Adrenal gland (tissue), 12 donors: ENCODE data around the gene NRDC. TPM values are rescaled to one million over a fixed set of nuclear protein-coding genes. Genes with fewer than 3 reads are reported as not detected.

Experiments used
- DNase-seq, 7 donors: peaks; one replicate each; pipeline ENCODE4 v3.0.0-alpha.2; 2019 to 2020
- H3K27ac ChIP-seq, 5 donors: fragments of 200-600 bp; sonication (generic) in 4 of 5; 1 replicate in 3 of 5; 2 replicates in 2 of 5; pipeline versions ENCODE4 v1.5.1 to v1.8.0; 2016 to 2020; ENCODE audit warnings: mild to moderate bottlenecking in 1 of 5
- H3K27me3 ChIP-seq: fragments of 200-600 bp; 2 replicates; pipeline ENCODE4 v1.8.0; 2021
- H3K36me3 ChIP-seq, 2 donors: fragments of 200-600 bp; replicated peaks in 1 of 2; 1 replicate in 1 of 2; 2 replicates in 1 of 2; pipeline versions ENCODE4 v1.5.1 to v1.8.0; 2018 to 2022
- H3K4me1 ChIP-seq, 2 donors: fragments of 200-600 bp; replicated peaks in 1 of 2; 1 replicate in 1 of 2; 2 replicates in 1 of 2; pipeline versions ENCODE4 v1.5.1 to v1.8.0; 2018 to 2021
- H3K4me3 ChIP-seq, 4 donors: fragments of 200-600 bp; sonication (generic) in 3 of 4; one replicate each; pipeline ENCODE4 v1.5.1; 2016 to 2018
- H3K9me3 ChIP-seq, 3 donors: fragments of 200-600 bp; sonication (generic) in 1 of 3; replicated peaks in 1 of 3; 1 replicate in 2 of 3; 2 replicates in 1 of 3; pipeline versions ENCODE4 v1.5.1 to v1.8.0; 2016 to 2021
- POLR2A ChIP-seq, 2 donors: fragments of 450-650 bp; IDR thresholded peaks; one replicate each; pipeline ENCODE4 v1.6.1; 2017; ENCODE audit warnings: antibody characterized with exemption in 2 of 2, mild to moderate bottlenecking in 2 of 2, moderate library complexity in 1 of 2
- WGBS, 4 donors: extraction: QIAGEN DNeasy Blood & Tissue Kit in 2 of 4; methylation state at CpG; one replicate each; pipeline versions ENCODE4 v1.1.5 to v1.1.7; 2013 to 2017; 5-methylcytosine and 5-hydroxymethylcytosine counted together
- intact Hi-C, 2 donors: fragments of 100-400 bp; cut with DNase I; formaldehyde crosslinking; loops; one replicate each; pipeline versions ENCODE4 v1.14.1 to v1.15.0; 2022 to 2023
- polyA plus RNA-seq, 3 donors: library from polyadenylated mRNA; stranded (reverse); fragments of 200-250 nt in 2 of 3; fragments of 350-450 nt in 1 of 3; fragmentation: Illumina TruSeq in 1 of 3; extraction: RNeasy Lipid Tissue Mini Kit (QIAGEN cat#74804) in 1 of 3; gene quantifications; one replicate each; pipeline ENCODE4 v1.2.3, GENCODE V29; 2013 to 2014
- total RNA-seq, 9 donors: library from RNA; depleted of rRNA in 4 of 9; stranded (reverse); fragments of >200 nt in 4 of 9; fragments of 120-200 nt in 1 of 9; fragmentation: NEBNext Ultra II Directional in 1 of 9; extraction: Animal tissue kit (Norgen Biotek cat#: 25700) in 1 of 9; gene quantifications; one replicate each; pipeline versions ENCODE4 v1.1.0 to v1.2.4, GENCODE V29; 2013 to 2023
- TF ChIP-seq, protein P1 (sequence below), 6 experiments: fragments of 450-650 bp in 4 of 6; fragments of 200-600 bp in 2 of 6; sonication (generic) in 1 of 6; IDR thresholded peaks; 1 replicate in 5 of 6; 2 replicates in 1 of 6; pipeline versions ENCODE4 v1.5.1 to v1.8.0; 2016 to 2021; ENCODE audit warnings: antibody characterized with exemption in 6 of 6, mild to moderate bottlenecking in 2 of 6, moderate library complexity in 1 of 6
- donor health status: healthy with polysubstance abuse.
- donor health status: Bipolar disorder and iron deficiency.
- donor health status: DM: yes; HTN: yes; CAD: no.
- donor health status: DM: no; HTN: no; CAD: no.
- donor health status: DM: no; HTN: no; CAD: no.
- donor health status: DM: yes; HTN: yes; CAD: no.

Gene NRDC
- total and polyA plus RNA-seq, 12 donors: 49.5 to 373 (median 119) TPM

DNA sequence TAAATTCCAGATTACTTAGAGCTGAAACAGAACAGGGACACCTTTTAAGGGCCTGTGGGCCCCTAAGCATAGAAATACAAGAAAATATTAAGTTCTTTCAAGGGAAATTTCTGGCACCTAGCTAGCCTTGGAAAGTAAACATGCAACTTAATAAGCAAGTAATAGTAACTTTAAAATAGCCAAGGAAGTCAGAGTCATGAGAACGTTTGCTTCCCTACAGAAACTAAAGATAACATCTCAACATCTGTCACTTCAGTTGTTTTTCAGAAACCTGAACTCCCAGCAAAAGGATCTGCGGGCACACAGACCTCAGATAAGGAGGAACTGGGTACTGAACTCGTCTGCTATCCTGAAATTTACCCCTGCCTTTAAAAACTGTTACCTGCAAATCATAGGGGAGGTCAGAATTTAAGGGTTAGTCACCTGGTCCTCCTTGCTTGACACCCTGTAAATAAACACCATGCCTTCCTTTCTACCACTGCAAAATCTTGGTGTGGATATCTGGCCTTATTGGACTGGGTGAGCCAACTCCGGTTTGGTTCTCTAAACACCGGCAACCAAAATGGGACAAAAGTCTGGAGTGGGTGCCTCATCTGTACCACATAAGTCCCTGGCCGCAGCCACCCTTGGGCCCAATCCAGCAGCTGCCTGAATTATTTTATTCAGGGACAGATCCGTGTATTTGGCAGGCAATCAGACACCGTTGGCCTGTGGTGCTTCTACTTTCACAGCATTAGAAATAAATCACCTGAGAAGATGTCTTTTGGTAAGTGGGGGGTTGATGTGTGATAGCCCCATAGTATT, 27.9 kb downstream of the NRDC start:
- Histone ChIP-seq H3K27ac (no peak overlapping the region), H3K36me3 (peaks cover 0 to 7% of the 10 kb centered on the region in 2 donors), H3K9me3 (no peaks in the 10 kb centered on the region), H3K4me3 (no peak overlapping the region), H3K27me3 (no peaks in the 10 kb centered on the region), H3K4me1 (peaks cover 10 to 14% of the 10 kb centered on the region in 2 donors)
- TF ChIP-seq, protein P1, sequence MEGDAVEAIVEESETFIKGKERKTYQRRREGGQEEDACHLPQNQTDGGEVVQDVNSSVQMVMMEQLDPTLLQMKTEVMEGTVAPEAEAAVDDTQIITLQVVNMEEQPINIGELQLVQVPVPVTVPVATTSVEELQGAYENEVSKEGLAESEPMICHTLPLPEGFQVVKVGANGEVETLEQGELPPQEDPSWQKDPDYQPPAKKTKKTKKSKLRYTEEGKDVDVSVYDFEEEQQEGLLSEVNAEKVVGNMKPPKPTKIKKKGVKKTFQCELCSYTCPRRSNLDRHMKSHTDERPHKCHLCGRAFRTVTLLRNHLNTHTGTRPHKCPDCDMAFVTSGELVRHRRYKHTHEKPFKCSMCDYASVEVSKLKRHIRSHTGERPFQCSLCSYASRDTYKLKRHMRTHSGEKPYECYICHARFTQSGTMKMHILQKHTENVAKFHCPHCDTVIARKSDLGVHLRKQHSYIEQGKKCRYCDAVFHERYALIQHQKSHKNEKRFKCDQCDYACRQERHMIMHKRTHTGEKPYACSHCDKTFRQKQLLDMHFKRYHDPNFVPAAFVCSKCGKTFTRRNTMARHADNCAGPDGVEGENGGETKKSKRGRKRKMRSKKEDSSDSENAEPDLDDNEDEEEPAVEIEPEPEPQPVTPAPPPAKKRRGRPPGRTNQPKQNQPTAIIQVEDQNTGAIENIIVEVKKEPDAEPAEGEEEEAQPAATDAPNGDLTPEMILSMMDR (IDR thresholded peaks at IDR 0.05): no peak
- TF ChIP-seq POLR2A (IDR thresholded peaks at IDR 0.05): no peak
- 26 to 42% (median 35%) methylated on average over 8 of the region's 8 CpGs for WGBS, 4 donors
- intact Hi-C loops: loop anchor here in 1 of 2 donors (10.0 kb wide), 1 partner anchor 56 kb away; no protein-coding TSS in a partner anchor
- DNase-seq: peak; percentile 65 to 85 (median 81)

DNA sequence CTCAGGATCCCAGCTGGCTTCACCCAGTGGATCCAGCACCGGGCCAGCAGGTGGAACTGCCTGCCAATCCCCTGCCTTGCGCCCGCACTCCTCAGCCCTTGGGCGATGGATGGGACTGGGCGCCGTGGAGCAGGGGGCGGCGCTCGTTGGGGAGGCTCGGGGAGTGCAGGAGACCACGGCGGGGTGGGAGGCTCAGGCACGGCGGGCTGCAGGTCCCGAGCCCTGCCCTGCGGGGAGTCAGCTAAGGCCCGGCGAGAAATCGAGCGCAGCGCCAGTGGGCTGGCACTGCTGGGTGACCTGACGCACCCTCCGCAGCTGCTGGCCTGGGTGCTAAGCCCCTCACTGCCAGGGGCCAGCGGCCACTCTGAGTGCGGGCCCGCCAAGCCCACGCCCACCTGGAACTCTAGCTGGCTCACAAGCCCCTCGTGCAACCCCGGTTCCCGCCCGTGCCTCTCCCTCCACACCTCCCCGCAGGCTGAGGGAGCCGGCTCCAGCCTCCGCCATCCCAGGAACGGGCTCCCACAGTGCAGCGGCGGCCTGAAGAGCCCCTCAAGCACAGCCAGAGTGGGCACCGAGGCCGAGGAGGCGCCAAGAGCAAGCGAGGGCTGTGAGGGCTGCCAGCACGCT, 31.1 kb downstream of the NRDC start:
- Histone ChIP-seq H3K9me3 (no peaks in the 10 kb centered on the region), H3K27me3 (no peaks in the 10 kb centered on the region), H3K27ac (no peak overlapping the region), H3K36me3 (no peaks in the 10 kb centered on the region), H3K4me1 (peaks cover 14 to 20% of the 10 kb centered on the region in 2 donors), H3K4me3 (no peak overlapping the region)
- TF ChIP-seq, protein P1 (IDR thresholded peaks at IDR 0.05): no peak
- no peak for TF ChIP-seq POLR2A (IDR thresholded peaks at IDR 0.05)
- 96 to 100% (median 98%) methylated on average over 6 to 42 of the region's 42 CpGs for WGBS, 4 donors
- intact Hi-C loops: no loop called here
- no peak for DNase-seq

DNA sequence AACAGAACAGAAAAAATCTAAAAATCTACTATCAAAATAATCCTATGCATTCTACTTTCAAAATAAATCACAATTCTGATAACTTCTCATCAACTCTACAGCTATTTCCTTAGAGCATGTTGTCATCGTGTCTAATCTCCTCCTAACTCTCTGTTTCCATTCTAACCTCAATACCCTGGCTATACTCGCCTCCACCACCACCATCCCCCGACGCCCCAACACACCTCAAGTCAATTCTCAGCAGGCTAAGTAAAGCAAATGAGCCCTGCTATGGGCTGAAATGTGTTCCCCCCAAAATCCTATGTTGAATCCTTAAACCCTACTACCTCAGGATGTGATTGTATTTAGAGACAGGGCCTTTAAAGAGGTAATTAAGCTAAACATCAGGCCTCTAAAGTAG, 34.6 kb downstream of the NRDC start:
- intact Hi-C loops: no loop called here
- TF ChIP-seq, protein P1 (IDR thresholded peaks at IDR 0.05): no peak
- no peak for TF ChIP-seq POLR2A (IDR thresholded peaks at IDR 0.05)
- WGBS, 4 donors: 87 to 91% (median 89%) methylated on average over 4 of the region's 4 CpGs

DNA sequence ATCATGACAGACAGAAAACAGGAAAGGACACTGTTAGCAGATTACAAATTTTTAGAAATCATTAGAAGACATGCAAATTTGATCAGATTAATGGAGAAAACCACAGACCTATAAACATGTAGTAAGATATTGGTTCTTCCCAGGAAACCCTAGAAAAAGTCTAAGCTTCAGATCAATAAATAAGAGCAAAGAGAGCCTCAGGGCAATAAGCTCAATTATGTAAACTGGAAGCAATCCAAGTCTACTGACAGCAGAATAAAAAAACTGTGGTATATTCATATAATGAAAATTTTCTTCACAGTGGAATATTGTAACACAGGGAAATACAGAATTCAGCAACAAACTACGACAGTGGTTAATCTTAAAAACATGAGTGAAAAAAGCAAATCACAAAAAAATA, 36.3 kb downstream of the NRDC start:
- intact Hi-C loops: no loop called here
- Histone ChIP-seq H3K4me3 (no peak overlapping the region), H3K27ac (no peak overlapping the region), H3K27me3 (no peaks in the 10 kb centered on the region), H3K36me3 (no peaks in the 10 kb centered on the region), H3K4me1 (peaks cover 6 to 7% of the 10 kb centered on the region in 2 donors), H3K9me3 (no peaks in the 10 kb centered on the region)
- WGBS, 4 donors: 94 to 97% (median 95%) methylated on average over 1 of the region's 1 CpG
- TF ChIP-seq, protein P1 (IDR thresholded peaks at IDR 0.05): no peak
- TF ChIP-seq POLR2A (IDR thresholded peaks at IDR 0.05): no peak
- DNase-seq: no peak

More for the DNA sequence above, 34.6 kb downstream of the NRDC start:
- no peaks in the 10 kb centered on the region for H3K36me3 ChIP-seq
- H3K27ac ChIP-seq: no peak overlapping the region
- no peaks in the 10 kb centered on the region for H3K27me3 ChIP-seq
- H3K9me3 ChIP-seq: no peaks in the 10 kb centered on the region
- no peak overlapping the region for H3K4me3 ChIP-seq
- DNase-seq: no peak
- peaks cover 6 to 7% of the 10 kb centered on the region in 2 donors for H3K4me1 ChIP-seq
